ENCODE data around the gene SLC13A4.
"Not testable (repeated sequence)": the region's sequence is repeated elsewhere in the genome, so short reads cannot be mapped to it uniquely, and the experiment has no call there.

The SLC13A4 gene

GRCh38 chr7:135728136-135728669 lies at the start of gene SLC13A4:
Gene SLC13A4, minus strand, starts transcription at chr7:135728186. Its CDS starts 690 bp downstream, at chr7:135727496.
- no peak for DNase-seq (ENCODE audit: low read depth in 3 of 3)

GRCh38 chr7:135775915-135776314 lies 47.9 kb upstream of the SLC13A4 start:
- not testable (repeated sequence) for DNase-seq (ENCODE audit: low read depth in 3 of 3)

- DNase-seq (ENCODE audit: low read depth in 3 of 3) = no peak
Observed at GRCh38 chr7:135775230-135775629, 47.2 kb upstream of the SLC13A4 start.

- no peak for DNase-seq (ENCODE audit: low read depth in 3 of 3)
Observed at GRCh38 chr7:135774284-135774683, 46.3 kb upstream of the SLC13A4 start.

GRCh38 chr7:135773464-135773863 lies 45.5 kb upstream of the SLC13A4 start:
- no peak for DNase-seq (ENCODE audit: low read depth in 3 of 3)

GRCh38 chr7:135772639-135773222 lies 44.7 kb upstream of the SLC13A4 start:
- DNase-seq (ENCODE audit: low read depth in 3 of 3) = no peak

GRCh38 chr7:135771961-135772638 lies 44.1 kb upstream of the SLC13A4 start:
- no peak for DNase-seq (ENCODE audit: low read depth in 3 of 3)

- no peak for DNase-seq (ENCODE audit: low read depth in 3 of 3)
Observed at GRCh38 chr7:135771051-135771450, 43.1 kb upstream of the SLC13A4 start.

- no peak for DNase-seq (ENCODE audit: low read depth in 3 of 3)
Observed at GRCh38 chr7:135770139-135770710, 42.2 kb upstream of the SLC13A4 start.

GRCh38 chr7:135769005-135769802 lies 41.2 kb upstream of the SLC13A4 start:
- DNase-seq (ENCODE audit: low read depth in 3 of 3) = no peak

GRCh38 chr7:135768467-135768866 lies 40.5 kb upstream of the SLC13A4 start:
- DNase-seq (ENCODE audit: low read depth in 3 of 3) = no peak

GRCh38 chr7:135768064-135768463 lies 40.1 kb upstream of the SLC13A4 start:
- DNase-seq (ENCODE audit: low read depth in 3 of 3) = no peak

GRCh38 chr7:135763261-135763660 lies 35.3 kb upstream of the SLC13A4 start:
- no peak for DNase-seq (ENCODE audit: low read depth in 3 of 3)

- no peak for DNase-seq (ENCODE audit: low read depth in 3 of 3)
Observed at GRCh38 chr7:135761751-135762488, 33.9 kb upstream of the SLC13A4 start.

GRCh38 chr7:135759532-135759931 lies 31.5 kb upstream of the SLC13A4 start:
- no peak for DNase-seq (ENCODE audit: low read depth in 3 of 3)

GRCh38 chr7:135758531-135758932 lies 30.5 kb upstream of the SLC13A4 start:
- no peak for DNase-seq (ENCODE audit: low read depth in 3 of 3)

- no peak for DNase-seq (ENCODE audit: low read depth in 3 of 3)
Observed at GRCh38 chr7:135757719-135758411, 29.9 kb upstream of the SLC13A4 start.

GRCh38 chr7:135756191-135756590 lies 28.2 kb upstream of the SLC13A4 start:
- no peak for DNase-seq (ENCODE audit: low read depth in 3 of 3)

GRCh38 chr7:135755351-135755753 lies 27.4 kb upstream of the SLC13A4 start:
- no peak for DNase-seq (ENCODE audit: low read depth in 3 of 3)

GRCh38 chr7:135753616-135754413 lies 25.8 kb upstream of the SLC13A4 start:
- no peak for DNase-seq (ENCODE audit: low read depth in 3 of 3)

Data from stimulated activated CD4-positive, alpha-beta T cell treated with anti-CD3 and anti-CD28 coated beads, TNF-alpha, amount 100 ng/mL, for 24 hours (primary cell).